Fibroblast of upper back skin (primary cell): ENCODE data around the gene GRK6.
"Not testable (repeated sequence)": the region's sequence is repeated elsewhere in the genome, so short reads cannot be mapped to it uniquely, and the experiment has no call there.

Experiments
- DNase-seq: peaks from one replicate; pipeline ENCODE4 v3.0.0-alpha.2; 2013

Gene GRK6

GRCh38 chr5:177472460-177473442 is 46.3 kb downstream of the GRK6 start:
- DNase-seq = peak; percentile 55

GRCh38 chr5:177473443-177474001 is 47.0 kb downstream of the GRK6 start, which contains the start of gene DBN1:
DBN1 (minus strand) TSS chr5:177473634; CDS start chr5:177473521, 113 bp downstream.
- DNase-seq = peak; percentile 68

- peak; percentile 44 for DNase-seq
Observed at GRCh38 chr5:177474002-177474476, 47.6 kb downstream of the GRK6 start.

- DNase-seq = peak; percentile 42
Observed at GRCh38 chr5:177474846-177475562, 48.5 kb downstream of the GRK6 start.

GRCh38 chr5:177475563-177476427 is 49.3 kb downstream of the GRK6 start:
- DNase-seq = no peak

- peak; percentile 77 for DNase-seq
Observed at GRCh38 chr5:177476531-177477233, 50.2 kb downstream of the GRK6 start.

GRCh38 chr5:177477701-177478477 is 51.4 kb downstream of the GRK6 start:
- peak; percentile 46 for DNase-seq

- peak; percentile 60 for DNase-seq
Observed at GRCh38 chr5:177478711-177479646, 52.5 kb downstream of the GRK6 start.

- DNase-seq = peak; percentile 51
Observed at GRCh38 chr5:177479774-177480173, 53.3 kb downstream of the GRK6 start.

GRCh38 chr5:177482359-177482795 is 55.9 kb downstream of the GRK6 start:
- no peak for DNase-seq

GRCh38 chr5:177483042-177483441 is 56.6 kb downstream of the GRK6 start:
- no peak for DNase-seq

GRCh38 chr5:177483994-177484901 is 57.8 kb downstream of the GRK6 start:
- no peak for DNase-seq

- no peak for DNase-seq
Observed at GRCh38 chr5:177484902-177485549, 58.5 kb downstream of the GRK6 start.

- DNase-seq = not testable (repeated sequence)
Observed at GRCh38 chr5:177485753-177486152, 59.3 kb downstream of the GRK6 start.

- DNase-seq = no peak
Observed at GRCh38 chr5:177486256-177486655, 59.8 kb downstream of the GRK6 start.

GRCh38 chr5:177487144-177487543 is 60.7 kb downstream of the GRK6 start:
- DNase-seq = no peak

- DNase-seq = no peak
Observed at GRCh38 chr5:177487975-177488374, 61.5 kb downstream of the GRK6 start.
